ENCODE results near the gene SORT1.
"Not testable (repeated sequence)": the region's sequence is repeated elsewhere in the genome, so short reads cannot be mapped to it uniquely, and the experiment has no call there.

SORT1 gene

DNA sequence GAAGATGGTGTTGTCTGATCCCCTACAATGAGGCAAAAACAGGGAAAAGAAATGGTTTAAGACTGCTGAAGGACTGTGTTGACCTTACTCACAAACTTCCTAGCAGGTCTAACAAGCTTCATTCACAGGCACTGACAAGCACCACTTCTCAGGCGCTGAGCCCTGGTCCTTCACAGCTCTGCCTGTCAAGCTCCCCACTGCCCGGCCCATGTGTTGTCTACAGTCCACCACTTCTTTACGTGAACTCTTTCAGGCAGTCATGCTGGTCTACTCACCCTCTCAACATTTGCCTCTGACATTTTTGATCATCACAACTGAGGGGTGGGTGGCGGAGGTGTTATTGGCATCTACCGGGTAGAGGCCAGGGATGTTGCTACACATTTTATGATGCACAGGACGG lies 50.2 kb downstream of the SORT1 start:
- DNase-seq (ENCODE audit: low read depth in 3 of 3, low spot score in 1 of 3) = no peak

DNA sequence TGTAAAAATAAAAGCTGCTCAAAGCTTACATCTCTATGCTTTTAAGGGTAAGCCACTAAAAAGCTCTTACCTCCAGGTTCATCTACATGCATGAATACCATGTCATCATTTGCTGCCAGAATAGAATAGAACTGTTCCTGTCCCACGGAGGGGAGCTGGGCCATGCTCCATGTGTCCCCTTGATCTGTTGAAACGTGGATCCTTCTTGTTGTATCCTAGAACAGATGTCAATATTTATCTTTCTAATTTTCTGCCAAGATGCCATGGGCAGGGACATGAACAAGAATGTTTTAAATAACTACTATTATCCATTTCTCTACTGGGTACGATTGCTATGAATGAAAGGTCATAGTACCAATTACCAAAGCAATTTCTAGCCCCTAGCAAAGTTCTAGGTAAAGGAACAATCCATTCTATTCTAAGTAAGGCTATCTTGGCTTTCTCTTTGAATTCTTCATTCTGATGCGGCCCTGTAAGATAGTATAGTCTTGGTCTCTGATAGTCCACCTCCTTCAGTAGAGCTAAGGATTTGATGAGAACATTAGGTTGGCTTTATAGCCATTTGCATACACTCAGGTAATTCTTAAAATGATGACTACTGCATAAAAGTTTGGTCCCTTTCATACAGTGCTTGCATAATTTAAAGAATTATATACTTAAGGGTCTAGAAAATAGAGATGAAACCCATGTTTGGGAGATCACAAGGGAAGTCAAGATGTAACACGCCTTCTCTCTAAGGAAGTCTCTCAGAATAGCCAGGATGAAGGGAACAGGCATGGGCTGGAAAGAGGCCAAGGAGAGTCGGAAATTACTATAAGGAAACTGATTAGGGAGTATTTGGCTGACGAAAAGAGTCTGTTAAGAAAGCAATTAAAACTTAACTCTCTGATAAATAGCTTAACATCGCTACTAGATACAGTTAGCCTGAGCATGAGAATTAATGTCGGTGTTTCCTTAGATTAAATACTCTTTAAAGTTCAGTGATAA lies 55.5 kb downstream of the SORT1 start:
- DNase-seq (ENCODE audit: low read depth in 3 of 3, low spot score in 1 of 3) = no peak

DNA sequence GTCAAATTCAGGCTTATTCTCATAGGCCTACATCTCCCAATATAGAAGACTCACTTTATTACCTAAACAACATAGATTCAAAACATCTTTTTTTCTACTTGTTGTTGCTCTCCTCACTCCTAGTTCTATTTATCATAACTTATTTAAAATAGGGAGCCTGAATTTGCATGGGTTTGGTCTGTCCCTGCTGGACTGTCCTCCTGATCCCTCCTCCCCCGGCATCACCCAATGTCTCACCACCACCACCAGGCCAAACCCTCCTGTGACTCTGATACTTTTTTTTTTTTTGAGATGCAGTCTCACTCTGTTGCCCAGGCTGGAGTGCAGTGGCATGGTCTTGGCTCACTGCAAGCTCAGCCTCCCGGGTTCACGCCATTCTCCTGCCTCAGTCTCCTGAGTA lies 59.1 kb downstream of the SORT1 start:
- no peak for DNase-seq (ENCODE audit: low read depth in 3 of 3, low spot score in 1 of 3)

DNA sequence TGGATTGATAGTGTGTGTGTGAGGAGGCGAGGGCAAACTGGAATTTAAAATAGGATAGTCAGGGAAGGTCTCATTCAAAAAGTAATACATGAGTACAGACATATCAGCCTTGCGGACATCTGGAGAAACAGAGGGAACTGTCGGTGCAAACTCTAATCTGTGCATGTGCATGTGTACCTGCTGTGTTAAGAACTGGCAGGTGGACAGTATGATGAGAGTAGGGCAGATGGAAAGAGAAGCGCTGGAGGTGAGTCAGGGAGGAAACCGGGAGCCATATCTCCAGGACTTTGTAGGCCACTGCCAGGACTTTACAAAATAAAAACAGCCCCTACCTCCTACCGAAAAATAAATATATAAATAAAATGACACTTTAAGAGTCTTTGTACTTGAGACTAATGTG lies 59.6 kb downstream of the SORT1 start:
- no peak for DNase-seq (ENCODE audit: low read depth in 3 of 3, low spot score in 1 of 3)

DNA sequence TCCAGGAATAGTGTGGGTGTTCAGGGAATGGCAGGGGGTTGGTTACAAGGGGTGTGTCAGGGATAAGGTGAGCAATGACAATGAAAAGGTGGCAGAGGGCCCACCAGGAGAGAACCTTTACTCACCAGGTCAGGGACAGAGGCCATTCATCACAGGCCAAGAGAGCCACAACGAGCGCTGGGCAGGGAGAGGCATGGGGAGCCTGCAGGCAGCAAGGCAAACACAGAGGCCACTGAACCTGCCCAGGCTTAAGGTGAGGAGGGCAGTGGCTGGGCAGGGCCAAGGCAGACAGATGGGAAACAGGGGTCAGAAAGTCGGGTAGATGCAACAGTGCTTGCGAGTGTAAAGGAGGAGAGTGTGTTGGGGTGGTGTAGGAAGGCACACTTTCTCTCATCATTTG lies 62.6 kb downstream of the SORT1 start:
- no peak for DNase-seq (ENCODE audit: low read depth in 3 of 3, low spot score in 1 of 3)

- no peak for DNase-seq (ENCODE audit: low read depth in 3 of 3, low spot score in 1 of 3)
Observed at GRCh38 chr1:109331113-109331512, 66.6 kb downstream of the SORT1 start.

- no peak for DNase-seq (ENCODE audit: low read depth in 3 of 3, low spot score in 1 of 3)
Observed at GRCh38 chr1:109327285-109327684, 70.4 kb downstream of the SORT1 start.

GRCh38 chr1:109322974-109323373 lies 74.7 kb downstream of the SORT1 start:
- DNase-seq (ENCODE audit: low read depth in 3 of 3, low spot score in 1 of 3) = no peak

DNA sequence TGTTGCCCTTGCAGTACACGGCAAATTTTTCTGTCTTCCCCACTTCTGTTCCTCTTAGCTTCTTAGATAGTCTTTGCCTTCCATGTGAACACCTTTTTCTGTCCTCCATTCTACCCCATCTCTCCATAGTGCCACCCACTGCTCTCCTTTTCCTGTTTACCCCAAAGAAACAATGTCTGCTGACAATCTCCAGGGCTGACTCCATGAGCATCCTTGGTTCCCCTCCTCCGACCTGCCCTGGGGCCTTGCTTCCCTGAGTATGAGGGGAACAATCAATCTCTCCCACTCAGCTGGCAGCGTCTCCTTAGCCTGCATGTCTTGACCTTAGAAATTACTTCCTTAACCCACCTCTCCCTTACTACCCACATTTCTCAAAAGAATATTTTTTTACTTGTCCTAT lies 78.6 kb downstream of the SORT1 start:
- no peak for DNase-seq (ENCODE audit: low read depth in 3 of 3, low spot score in 1 of 3)

DNA sequence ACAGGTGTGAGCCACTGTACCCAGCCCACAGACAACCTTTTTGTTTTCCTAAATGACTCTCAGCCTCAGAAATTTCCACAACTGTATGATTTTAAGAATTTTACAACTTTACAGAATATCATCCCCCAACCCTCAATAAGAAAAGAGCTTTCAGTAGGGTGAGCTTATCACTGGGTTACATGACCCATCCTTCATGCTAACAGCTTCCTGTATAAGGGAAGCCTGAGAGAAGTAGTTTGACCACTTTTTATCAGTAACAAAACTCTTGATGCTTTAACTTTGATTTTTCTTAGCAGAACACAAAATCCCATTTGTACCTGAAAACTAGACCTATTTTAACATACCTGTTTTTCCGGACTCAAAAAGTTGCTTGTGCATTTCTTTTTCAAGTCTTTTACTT lies 81.2 kb downstream of the SORT1 start:
- no peak for DNase-seq (ENCODE audit: low read depth in 3 of 3, low spot score in 1 of 3)

DNA sequence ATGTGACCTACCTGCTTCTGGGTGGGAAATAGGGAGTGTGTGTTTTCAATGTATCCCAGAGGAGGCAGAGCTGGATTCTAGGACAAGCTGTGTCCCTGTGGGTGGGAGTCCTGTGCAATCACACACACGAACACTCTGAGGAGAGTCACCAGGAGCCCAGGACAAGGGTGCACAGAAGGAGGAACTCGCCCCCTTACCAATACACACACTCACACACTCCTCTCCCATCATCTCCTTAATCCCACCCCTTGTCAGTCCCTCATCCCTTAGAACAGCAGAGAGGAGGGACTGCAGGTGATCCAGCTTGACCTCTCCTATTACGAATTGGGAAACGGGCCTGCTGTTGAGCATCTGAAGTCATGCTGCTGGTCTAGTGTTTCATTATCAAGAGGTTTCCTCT lies 82.4 kb downstream of the SORT1 start:
- DNase-seq (ENCODE audit: low read depth in 3 of 3, low spot score in 1 of 3) = no peak

GRCh38 chr1:109314795-109315194 lies 82.9 kb downstream of the SORT1 start:
- DNase-seq (ENCODE audit: low read depth in 3 of 3, low spot score in 1 of 3) = no peak

DNA sequence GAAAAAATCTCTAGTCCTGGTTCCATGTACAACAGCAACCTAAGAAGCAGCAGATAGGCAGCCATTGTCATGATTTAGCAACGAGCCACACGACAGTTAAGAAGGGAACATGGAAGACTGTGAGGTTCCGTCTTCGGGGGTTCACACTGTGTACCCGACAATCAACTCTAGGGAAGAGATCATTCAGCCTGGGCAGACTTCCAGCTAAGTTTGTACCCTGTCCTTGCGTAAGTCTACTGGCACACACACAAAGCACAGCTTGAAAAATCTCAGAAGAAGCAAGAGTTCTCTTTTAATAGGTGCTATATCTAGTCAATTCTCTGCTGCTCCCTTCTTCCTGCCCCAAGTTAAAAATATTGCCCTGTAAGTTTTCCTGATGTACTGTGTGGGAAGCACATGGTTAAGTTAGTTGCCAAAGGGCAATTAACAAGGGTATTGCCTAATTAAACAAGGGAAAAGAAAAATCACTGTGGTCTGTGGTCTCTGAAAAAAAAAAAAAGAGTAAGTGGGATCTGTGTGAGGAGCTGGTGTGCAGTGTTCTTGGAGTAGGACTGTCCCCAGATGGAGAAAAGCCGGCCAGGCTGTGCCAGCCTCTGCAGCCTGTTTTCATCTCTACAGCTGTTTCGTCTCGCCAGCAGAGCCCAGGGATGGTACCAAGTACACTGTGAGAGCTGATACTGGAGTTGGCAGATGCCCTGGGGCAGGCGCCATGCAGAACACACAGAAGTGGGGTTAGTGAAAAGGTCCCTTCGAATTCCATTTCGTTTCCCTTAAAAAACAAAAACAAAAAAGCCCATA lies 84.5 kb downstream of the SORT1 start:
- no peak for DNase-seq (ENCODE audit: low read depth in 3 of 3, low spot score in 1 of 3)

DNA sequence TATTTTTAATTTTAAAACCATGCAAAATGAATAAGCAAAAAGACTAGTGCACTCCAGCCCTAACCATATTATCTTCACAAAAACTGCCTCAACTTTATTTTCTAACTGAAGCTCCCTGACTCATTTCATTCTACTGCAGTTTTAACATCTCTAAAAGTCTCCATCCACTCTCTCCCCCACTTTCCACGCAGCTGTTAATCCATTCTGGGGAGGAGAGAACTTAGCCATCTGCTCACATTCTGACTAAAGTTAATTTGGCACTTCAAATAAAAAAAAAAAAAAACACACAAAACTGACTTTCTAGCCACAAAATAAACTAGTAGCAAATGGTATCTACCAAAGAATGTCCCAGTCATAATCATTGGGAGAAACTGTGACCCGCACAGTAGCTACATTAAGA lies 85.5 kb downstream of the SORT1 start:
- no peak for DNase-seq (ENCODE audit: low read depth in 3 of 3, low spot score in 1 of 3)

- no peak for DNase-seq (ENCODE audit: low read depth in 3 of 3, low spot score in 1 of 3)
Observed at GRCh38 chr1:109309347-109309746, 88.4 kb downstream of the SORT1 start.

DNA sequence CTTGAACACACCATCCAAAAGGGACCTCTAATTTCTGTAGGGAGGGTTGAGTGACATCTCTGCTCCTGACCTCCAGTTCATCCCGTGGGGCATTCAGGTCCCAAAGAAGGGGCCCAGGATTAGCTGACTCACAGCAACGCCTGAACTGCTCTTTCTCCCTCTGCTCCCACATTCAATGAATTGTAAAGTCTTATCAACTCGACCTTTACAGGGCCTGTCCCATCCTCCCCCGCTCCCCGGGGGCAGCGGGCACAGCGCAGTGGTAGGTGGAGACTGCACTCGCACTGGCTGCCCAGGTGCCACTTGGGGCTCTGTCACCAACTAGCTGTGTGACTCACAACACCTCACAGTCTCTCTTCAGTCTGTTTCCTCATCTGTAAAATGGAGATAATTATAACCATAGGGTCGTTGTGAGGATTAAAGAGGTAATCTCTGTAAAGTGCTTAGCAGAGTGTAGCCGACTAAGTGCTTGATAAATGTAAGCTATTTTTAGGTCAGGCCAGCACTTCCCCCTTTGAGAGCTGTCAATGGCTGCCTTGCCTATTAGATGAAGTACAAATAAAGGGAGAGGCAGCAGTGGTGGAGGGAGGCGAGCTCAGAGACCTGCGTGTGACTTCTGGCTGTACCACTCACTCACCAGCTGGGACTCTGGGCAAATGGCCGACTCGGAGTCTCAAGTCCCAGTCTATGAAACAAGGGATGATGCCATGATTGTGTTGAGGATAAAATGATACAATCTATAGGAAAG lies 90.3 kb downstream of the SORT1 start:
- DNase-seq (ENCODE audit: low read depth in 3 of 3, low spot score in 1 of 3) = no peak

DNA sequence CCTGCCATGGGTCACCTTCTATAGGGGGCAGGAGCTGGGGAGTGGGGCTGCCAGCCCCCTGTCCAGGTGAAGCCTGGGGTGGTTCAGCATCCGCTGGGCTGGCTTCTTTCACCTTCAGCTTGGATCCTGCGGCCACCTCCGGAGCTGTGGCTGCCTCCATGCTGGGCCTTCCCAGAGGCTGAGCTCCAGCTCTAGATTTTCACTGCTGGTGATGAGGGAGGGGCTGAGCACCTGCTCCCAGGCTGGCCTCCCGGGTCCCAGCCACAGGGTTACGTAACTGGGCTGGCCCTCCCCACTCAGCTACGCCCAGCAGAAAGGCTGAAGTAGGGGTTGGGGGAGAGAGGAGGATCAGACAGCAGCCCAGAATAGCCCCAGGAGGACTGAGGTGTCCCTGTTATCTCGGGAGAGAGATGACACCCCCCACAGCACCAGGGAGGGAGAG lies 90.9 kb downstream of the SORT1 start, which contains the start of gene MYBPHL:
MYBPHL (minus strand) TSS at position 180 of the 442 bp plus-strand sequence; CDS start at position 160, 20 bp downstream.
- DNase-seq (ENCODE audit: low read depth in 3 of 3, low spot score in 1 of 3) = no peak

GRCh38 chr1:109305991-109306390 lies 91.7 kb downstream of the SORT1 start:
- DNase-seq (ENCODE audit: low read depth in 3 of 3, low spot score in 1 of 3) = not testable (repeated sequence)

DNA sequence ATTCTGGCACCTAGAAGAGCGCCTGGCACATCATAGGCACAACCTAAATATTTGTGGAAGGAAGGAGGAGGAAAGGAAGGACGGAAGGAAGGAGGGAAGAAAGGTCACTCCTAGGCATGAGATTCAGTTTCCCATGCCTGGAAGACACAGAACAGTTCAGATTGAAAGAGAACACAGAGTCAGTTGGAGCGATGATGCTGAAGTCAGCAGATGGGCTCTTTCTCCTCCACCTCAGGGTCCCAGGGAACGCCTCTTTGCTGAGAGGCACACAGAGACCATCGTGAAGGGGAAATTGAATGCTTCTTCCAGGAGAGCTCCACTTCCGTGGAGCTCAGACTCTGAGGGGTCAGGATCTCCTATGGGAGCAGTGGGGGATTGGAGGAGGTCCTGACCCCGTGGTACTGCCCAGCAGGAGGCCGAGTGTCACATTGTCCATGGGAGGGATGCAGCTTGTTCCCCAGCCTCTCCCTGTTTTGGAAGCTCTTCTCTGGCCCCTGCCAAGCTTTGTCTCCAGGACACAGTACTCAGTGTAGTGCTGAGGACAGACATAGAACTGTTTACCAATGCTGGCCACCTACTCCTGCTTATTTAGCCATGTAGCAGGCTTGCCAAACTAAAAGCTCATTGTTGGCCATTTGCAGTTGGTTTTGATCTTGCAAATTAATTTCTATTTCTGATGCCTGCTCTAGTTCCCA lies 93.3 kb downstream of the SORT1 start:
- DNase-seq (ENCODE audit: low read depth in 3 of 3, low spot score in 1 of 3) = no peak

DNA sequence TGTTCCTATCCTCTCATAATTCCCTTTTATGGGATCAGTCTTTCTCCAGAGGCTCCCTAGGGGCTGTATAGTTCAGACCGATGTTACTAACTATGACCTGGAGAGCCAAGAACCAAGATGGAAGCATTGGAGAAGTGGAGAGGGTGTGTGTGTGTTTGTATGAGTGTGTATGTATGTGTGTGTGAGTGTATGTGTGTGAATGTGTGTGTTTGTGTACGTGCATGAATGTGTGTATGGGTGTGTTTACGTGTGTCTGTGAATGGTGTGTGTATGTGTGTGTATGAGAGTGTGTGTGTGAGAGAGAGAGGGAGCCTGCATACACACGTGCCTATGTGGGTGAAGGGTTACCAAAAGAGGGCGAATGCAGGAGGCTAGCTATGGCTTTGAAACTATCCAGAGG lies 95.8 kb downstream of the SORT1 start:
- no peak for DNase-seq (ENCODE audit: low read depth in 3 of 3, low spot score in 1 of 3)

Measured in stimulated activated CD4-positive, alpha-beta T cell treated with anti-CD3 and anti-CD28 coated beads, TNF-alpha, amount 100 ng/mL, for 1 hour (primary cell).